PC-9 (cell line): Measurements from ENCODE around the gene IL31RA.

Experiments used
- CTCF ChIP-seq: fragments of 200-600 bp; sonication (generic); conservative IDR thresholded peaks from 2 replicates; pipeline ENCODE4 v1.6.1; 2017; ENCODE audit warnings: mixed run types, antibody characterized with exemption, mild to moderate bottlenecking, moderate library complexity
- EZH2 ChIP-seq: fragments of 200-600 bp; sonication (generic); IDR thresholded peaks from 2 replicates; pipeline ENCODE4 v1.8.0; 2017; ENCODE audit warnings: antibody characterized with exemption, low read depth

- TF ChIP-seq CTCF = no peak
- TF ChIP-seq EZH2 = no peak
Measured at GRCh38 chr5:55820488-55820887, 30.7 kb upstream of the IL31RA start.
